HUDEP-2 (cell line): ENCODE results near the gene C4orf36.

Experiments
- DNase-seq, 76 experiments: peaks; one replicate each; lab custom pipeline; 2025; ENCODE audit not compliant: unreplicated experiment in 76 of 76; lab: John Stamatoyannopoulos, UW

Gene C4orf36, protein sequence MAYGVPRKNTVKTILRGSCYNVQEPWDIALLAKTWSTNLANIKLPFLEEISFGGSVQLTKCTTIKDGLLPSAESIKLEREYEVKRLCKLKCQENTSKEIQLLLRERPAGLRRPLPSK

DNA sequence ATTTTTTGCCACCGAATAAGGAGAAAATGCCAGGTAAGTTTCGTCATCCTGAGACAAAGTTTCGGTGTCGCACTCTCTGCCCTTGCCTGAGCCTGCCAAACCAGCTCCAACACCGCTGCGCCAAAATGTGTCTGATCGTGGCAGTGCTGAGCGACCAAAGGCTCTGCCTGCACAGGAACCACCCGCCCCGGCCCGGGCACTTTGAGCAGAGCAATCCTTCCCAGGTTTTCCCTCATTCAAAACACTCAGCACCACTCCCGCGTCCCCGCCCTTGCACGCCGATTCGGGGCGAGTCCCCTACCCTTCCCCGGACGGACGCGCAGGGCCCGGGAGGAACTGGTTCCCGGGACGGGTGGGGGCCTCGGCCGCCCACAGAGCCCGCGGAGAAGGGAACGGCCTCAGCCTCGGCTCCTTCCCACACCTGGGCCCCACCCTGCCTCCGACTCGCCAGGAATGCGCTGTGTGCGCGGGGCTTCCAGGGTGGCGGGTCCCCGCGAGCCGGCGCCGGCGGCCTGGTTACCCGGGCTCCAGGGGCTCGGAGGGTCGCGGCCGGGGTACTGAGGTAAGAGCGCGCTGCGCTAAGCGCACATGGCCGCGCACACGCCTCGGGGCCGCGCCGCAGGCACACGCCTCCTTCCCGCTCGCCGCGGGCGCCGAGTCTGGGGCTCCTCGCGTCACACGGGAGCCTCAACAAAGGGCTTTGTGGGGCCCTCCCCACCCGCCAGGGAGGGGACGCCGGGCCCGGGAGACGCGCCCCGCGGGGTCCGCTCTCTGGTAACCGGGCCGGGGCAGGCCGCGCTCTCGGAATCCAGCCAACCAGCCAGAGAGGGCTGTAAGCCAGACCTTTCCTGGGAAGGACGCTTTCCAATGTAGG, at the start of gene C4orf36:
TSS of gene C4orf36 (minus strand) at position 661 of the 874 bp plus-strand sequence. CDS start 902 bp downstream, outside the sequence.
- peak in 64 of 76 experiments; percentile 2 to 60 (median 36) for DNase-seq

- no peak for DNase-seq
These were observed 48.8 kb upstream of the C4orf36 start for GRCh38 chr4:86940920-86941460.

DNA sequence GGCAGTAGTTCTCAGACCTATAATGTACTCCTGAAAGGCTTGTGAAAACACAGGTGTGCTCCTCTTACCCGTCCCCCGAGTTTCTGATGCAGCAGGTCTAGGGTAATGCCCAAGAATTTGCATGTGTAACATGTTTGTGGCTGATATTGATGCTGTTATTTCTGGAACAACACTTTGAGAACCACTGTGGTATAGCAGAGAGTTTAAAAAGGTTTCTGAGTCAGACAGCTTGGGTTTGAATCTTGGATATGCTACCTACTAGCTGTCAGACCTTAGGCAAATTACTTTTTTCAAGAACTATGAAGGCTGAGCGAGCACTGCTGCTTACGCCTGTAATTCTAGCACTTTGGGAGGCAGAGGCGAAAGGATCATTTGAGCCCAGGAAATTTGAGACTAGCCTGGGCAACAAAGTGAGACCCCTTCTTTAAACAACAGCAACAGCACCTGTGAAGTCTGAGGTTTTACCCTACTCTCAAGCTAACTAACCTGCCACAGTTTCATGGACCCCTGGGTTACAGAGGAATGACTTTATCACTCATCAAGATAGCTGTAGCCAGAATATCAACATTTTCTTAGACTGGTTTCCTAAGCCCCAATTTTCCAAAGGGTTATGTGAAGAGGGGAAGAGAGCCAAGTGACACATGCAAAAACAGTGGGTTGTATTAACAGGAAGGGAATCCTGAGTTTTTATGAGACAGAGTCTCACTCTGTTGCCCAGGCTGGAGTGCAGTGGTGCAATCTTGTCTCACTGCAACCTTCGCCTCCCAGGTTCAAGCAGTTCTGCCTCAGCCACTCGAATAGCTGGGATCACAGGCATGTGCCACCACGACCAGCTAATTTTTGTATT, 47.7 kb upstream of the C4orf36 start:
- DNase-seq = peak in 1 of 76 experiments; percentile 10

DNA sequence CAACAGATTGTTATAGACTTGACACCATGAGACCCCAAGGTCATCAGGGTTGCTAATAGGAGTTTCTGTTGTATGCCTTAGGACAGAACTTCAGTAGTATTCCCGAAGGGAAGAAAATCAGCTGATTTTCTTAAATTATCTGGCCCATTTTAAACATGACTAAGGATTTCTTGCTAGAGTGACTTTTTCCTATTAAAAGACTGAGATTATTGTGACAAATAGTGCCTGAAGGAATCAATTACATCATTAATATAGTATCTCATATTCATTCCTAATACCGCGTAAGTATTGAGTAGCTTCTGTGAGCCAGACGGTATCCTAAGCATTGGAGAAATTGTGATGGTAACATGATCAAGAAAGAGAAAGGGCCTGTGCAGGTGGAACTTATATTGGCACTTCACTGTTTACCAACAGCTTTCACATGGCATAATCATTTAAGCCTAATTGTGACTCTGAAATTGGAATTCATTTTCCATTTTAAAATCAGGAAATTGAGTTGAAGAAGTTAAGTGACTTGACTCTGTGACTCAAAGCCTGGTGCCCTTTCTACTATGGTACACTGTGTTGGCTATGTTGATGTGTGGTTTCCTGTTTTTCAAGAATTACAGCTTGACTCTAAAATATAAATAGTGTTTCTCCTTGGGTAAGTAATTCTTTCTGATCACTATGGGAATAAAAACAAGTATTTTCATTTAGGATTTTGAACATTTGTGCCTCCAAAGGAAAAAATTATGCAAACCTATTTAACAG, 46.7 kb upstream of the C4orf36 start:
- no peak for DNase-seq

DNA sequence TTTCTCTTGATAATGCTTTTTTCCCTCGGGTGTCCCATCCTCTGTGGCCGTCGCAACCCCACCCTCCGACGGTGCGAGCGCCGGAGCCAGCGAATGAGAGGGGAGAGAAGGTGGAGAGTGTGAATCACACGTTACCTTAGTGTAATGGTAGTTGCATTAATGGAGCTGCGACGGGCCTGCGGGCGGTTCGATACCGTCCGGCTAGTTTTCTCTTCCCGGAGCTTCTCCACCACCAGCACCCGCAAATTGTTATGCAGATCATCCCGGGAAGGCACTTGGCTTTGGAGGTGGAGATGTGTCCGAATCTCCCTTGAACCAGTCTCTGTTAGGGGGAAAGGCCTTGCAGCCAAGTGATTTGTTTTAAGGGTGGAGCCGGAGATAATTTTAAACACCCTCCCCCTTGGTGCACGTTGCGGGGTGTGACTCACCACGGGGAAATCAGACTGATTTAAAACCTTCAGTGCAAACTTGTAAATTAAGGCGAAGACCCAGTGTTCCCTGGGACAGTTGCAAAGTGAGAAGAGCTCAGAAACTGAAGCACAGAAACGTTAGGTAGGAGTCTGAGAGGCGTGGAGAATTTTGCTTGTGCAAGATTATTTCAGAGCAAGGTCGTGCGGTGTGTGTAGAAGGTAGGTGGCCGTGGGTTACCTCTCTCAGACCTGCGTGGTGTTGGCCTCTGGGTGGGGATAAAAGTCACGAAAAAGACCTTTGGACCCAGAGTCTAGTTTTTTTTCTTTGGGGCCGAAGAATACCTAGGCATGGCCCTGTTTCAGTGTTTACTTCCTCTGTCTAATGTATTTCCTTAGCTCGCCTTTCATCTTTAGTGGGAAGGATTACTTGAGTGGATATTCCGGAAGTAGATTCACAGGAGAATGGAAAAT, 43.9 kb upstream of the C4orf36 start:
- DNase-seq = peak in 75 of 76 experiments; percentile 13 to 85 (median 67)

DNA sequence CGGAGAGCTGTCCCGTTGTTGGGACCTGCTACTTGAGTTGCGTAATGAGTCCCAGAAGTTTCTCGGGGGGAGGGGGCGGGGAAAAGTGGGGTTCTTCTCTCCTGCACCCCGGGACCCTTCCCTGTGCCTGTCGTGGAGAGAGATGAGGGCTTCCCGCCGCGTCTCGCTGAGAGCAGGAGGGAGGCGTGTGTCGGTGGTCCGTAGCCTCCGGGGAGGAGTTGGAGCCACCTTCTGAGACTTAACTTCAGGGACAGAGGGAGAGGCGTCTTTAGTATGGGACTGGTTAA, 43.3 kb upstream of the C4orf36 start:
- DNase-seq = peak in 2 of 76 experiments; percentile 33 to 60

DNA sequence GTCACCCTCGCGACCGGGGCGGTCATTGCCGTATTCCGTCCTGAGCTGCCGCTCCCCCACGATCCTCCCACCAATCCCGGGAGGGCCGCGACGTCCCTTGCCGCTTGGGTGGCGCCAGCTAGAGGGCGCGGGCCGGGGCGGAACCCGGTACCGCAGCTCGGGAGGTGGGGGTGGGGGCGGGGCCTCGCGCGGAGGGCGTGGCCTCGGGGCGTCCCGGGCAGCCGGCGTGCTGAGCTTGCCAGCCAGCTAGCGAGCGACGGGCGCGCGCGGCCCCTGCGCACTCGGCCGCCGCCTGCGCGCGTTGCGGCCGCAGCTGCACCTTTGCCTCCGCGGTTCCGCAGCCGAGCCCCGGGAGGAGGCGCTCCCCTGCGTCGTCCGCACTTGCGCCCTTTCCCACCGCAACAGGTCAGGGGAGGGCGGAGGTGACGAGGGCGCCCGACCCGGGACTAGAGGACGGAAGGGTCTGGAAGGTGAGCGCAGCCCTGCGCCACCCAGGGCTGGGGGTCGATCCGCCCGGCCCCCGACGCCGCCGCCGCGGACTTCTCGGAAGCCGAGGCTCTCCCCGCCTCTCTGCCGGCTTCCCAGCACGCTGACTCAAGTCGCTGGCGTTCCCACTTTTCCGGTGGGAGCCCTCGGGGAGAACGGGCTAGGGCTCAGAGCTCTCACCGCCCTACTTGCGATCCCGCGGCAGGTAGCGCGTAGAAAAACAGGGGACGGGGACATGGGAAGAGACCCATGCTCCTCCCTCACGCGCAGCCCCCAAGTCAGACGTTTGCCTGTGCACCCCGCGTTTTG, 42.7 kb upstream of the C4orf36 start, which contains the start of gene AFF1:
TSS of gene AFF1 (plus strand) at position 241 of the 795 bp plus-strand sequence. CDS start 13,523 bp downstream, outside the sequence.
- peak; percentile 12 to 95 (median 87) for DNase-seq

- peak in 2 of 76 experiments; percentile 11 to 14 for DNase-seq
These were observed 42.0 kb upstream of the C4orf36 start for GRCh38 chr4:86934147-86934770.

- no peak for DNase-seq
These were observed 36.4 kb upstream of the C4orf36 start for GRCh38 chr4:86928400-86929255.

- no peak for DNase-seq
These were observed 35.7 kb upstream of the C4orf36 start for GRCh38 chr4:86927843-86928395.

DNA sequence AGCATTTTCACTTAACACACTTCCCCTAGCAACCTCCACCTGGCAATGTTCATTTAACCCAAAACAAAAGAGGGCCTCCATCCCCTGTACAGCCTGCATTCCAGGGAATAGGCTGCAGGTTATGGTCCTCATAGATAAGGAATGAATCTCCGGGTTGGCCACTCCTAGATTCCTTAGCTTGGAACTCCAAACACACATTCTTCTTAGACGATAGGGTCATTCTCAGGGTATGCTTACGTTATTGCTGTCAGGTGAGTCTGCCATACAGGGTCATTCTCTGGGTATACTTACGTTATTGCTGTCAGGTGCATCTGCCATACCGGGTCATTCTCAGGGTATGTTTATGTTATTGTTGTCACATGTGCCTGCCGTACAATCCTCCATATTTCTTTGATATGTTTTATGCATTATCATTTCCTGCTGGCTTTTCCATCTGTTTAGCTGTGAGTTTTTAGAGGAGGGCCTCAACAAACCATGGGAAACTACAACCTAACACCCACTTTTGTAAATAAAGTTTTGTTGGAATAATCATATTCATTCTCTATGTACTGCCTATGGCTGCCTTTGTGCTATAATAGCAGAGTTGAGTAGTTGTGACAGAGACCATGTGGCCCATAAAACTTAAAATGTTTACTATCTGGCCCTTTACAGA, 34.3 kb upstream of the C4orf36 start:
- DNase-seq = no peak

GRCh38 chr4:86924811-86925210, 32.6 kb upstream of the C4orf36 start:
- DNase-seq = no peak

DNA sequence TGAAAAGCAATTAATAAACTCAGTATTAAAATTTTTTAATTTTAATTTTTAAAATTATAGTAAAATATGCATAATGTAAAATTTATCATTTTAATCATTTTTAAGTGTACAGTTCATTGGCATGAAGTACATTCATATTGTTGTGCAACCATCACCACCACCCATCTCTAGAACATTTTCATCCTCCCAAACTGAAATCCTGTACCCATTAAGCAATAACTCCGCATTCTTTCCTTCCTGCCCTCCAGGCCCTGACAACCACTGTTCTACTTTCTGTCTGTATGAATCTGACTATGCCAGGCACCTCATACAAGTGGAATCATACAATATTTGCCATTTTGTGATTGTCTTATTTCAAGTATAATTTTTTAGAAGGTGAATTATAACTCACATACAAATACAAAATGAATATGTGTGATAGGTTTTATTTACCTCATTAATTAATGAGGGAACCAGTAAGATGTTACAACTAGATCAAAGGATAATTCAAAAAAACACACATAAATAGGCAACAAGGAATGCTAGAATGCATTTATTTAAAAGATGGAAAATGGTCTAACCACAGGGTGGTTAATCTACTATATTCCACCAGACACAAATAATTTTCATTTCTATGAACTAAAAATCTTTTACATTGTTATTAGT, 29.5 kb upstream of the C4orf36 start:
- DNase-seq = no peak

GRCh38 chr4:86919561-86920223, 27.5 kb upstream of the C4orf36 start:
- peak in 10 of 76 experiments; percentile 5 to 42 (median 25) for DNase-seq

GRCh38 chr4:86918539-86919072, 26.4 kb upstream of the C4orf36 start:
- no peak for DNase-seq
